Adipocyte (in vitro differentiated cells): ENCODE data around the gene PPP1R12C.

Source experiments
- DNase-seq: peaks from one replicate; pipeline ENCODE4 v3.0.0-alpha.2; 2015; ENCODE audit warnings: low read depth
- H3K27me3 ChIP-seq: replicated peaks from 2 replicates; pipeline ENCODE4 v1.7.0; 2013; ENCODE audit warnings: mild to moderate bottlenecking, low read length, moderate library complexity; ENCODE audit not compliant: control insufficient read depth, insufficient read depth
- H3K36me3 ChIP-seq: 2 replicates; pipeline ENCODE4 v1.7.0; 2013; ENCODE audit warnings: low read length, mild to moderate bottlenecking, moderate library complexity; ENCODE audit not compliant: control insufficient read depth, insufficient read depth, severe bottlenecking
- H3K4me1 ChIP-seq: 2 replicates; pipeline ENCODE4 v1.7.0; 2013; ENCODE audit warnings: mild to moderate bottlenecking, low read length, moderate library complexity; ENCODE audit not compliant: control insufficient read depth, insufficient read depth
- H3K4me3 ChIP-seq: 2 replicates; pipeline ENCODE4 v1.7.0; 2013; ENCODE audit warnings: mild to moderate bottlenecking, low read length, moderate library complexity
- H3K9ac ChIP-seq: 2 replicates; pipeline ENCODE4 v1.7.0; 2013; ENCODE audit warnings: mild to moderate bottlenecking, low read length, moderate library complexity
- H3K9me3 ChIP-seq: 2 replicates; pipeline ENCODE4 v1.7.0; 2013; ENCODE audit warnings: mild to moderate bottlenecking, low read length, moderate library complexity; ENCODE audit not compliant: control insufficient read depth

The PPP1R12C gene

DNA sequence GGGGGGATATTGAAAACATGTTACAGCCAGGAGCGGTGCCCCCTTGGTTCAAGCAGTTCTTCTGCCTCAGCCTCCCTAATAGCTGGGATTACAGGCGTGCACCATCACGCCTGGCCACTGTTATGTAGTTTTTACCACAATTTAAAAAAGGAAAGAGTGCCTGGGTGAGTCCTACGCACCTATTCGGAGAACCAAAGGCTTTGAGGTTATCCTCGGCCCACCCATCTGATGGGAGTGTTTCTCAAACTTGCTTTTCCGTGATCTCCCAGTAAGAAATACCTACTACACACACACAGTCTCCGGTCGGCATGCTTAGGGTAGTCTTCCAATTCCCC lies 75.1 kb downstream of the PPP1R12C start:
- peaks cover 35% of the 10 kb centered on the region for H3K36me3 ChIP-seq
- H3K4me3 ChIP-seq = no peak overlapping the region
- no peak overlapping the region for H3K9ac ChIP-seq
- H3K27me3 ChIP-seq = no peaks in the 10 kb centered on the region
- no peak for DNase-seq
- no peaks in the 10 kb centered on the region for H3K9me3 ChIP-seq
- no peaks in the 10 kb centered on the region for H3K4me1 ChIP-seq

DNA sequence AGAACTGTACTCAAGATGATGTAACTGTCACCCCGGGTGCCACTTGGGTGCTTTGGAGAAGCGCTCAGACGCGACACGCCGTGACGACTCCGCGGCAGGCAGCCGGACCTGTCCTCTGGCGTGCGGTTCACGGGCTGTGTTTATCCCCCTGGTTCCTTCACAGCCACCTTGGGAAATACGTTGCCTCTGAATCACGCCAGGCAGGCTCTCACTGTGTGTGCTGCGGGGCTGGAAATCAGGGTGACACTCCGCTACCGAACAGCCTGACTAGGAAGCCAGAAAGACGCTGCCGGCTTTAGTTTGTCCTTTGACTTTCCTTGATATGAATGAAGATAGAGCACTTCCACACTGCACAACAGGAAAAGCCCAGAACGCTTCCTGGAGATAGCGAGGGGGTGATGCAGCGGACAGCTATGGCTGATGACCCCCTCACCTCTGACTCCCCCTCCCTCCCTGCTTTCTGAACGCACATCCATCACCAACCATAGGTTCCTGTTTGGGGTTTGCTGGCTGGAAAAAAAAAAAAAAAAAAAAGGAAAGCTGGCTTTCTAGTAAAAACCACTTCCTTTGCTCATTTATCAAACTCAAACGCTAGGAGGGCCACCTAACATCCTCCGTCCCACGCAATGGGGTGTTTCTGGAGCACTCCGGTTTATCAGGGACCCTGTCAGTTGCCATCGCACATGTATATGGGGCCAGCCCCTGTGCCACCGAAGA lies 75.7 kb downstream of the PPP1R12C start:
- Histone ChIP-seq H3K36me3 (peaks cover 31% of the 10 kb centered on the region), H3K9me3 (no peaks in the 10 kb centered on the region), H3K27me3 (no peaks in the 10 kb centered on the region), H3K4me1 (no peaks in the 10 kb centered on the region), H3K9ac (no peak overlapping the region), H3K4me3 (no peak overlapping the region)
- DNase-seq = no peak

DNA sequence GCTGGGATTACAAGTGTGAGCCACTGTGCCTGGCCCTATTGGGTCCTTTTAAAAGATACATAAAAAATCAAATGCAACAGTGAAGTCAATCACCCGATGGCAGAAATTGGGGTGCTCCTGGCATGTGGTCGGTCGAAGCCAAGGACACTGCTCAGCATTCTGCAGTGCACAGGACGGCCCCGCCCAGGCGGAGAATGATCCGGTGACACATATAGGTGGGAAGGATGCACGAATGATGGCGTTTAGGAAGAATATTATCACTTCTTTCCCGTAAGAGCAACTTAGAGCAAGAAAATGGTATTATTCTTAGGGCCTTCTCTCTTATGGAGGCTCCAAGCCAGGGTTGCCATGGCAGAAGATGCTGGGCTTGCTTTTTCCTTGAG lies 76.2 kb downstream of the PPP1R12C start:
- no peak for DNase-seq
- Histone ChIP-seq H3K27me3 (no peaks in the 10 kb centered on the region), H3K9me3 (no peaks in the 10 kb centered on the region), H3K36me3 (peaks cover 26% of the 10 kb centered on the region), H3K4me3 (no peak overlapping the region), H3K9ac (no peak overlapping the region), H3K4me1 (no peaks in the 10 kb centered on the region)
